Measurements from ENCODE around the gene ITPK1. TPM values are rescaled to one million over a fixed set of nuclear protein-coding genes. Genes with fewer than 3 reads are reported as not detected.

ITPK1 gene
- total RNA-seq, 2 donors from 2014 or later = 53.8 to 85.0 TPM

DNA sequence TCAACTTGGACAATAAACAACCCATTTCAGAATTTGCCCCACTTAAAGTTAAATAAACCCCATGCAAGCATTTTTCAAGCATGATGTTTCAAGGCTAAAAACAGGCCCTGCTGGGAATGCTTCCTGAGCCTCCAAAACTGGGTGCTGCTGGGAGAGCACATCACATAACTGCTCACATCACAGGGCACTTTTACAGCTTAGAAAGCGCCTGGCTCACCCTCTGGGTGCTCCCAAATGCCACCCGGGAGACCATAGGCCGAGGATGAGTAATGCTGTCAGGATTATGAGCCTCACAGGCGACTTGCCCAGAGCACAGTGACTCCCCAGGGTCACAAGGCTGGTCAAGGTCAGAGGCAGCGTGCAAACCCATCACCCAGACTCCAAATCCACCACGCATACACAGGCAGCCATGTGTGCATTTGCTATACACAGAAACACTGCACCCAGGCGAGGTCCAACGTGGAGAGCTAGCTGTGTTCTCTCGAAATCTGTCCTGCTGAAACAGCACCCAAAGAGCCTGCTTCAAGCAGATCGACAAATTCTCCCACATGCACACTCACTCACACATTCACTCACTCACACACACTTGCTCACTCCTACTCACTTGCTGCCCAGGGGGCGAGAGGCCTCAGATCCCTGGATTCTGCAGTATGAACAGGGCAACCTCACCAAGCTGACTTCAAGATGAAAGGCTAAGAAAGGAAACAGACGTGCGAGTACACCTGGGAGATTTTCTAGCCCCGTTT, 58.7 kb downstream of the ITPK1 start:
- peaks cover 19 to 33% of the 10 kb centered on the region in 2 donors for H3K4me1 ChIP-seq (ENCODE audit: control insufficient read depth in 1 of 2, low read depth in 2 of 2)
- no peak overlapping the region for H3K4me3 ChIP-seq
- ATAC-seq (ENCODE audit: insufficient number of reproducible peaks, low FRiP score, low read depth) (peak; percentile 80), DNase-seq (ENCODE audit: low spot score) (no peak)
- no peaks in the 10 kb centered on the region for H3K27me3 ChIP-seq (replicated peaks; ENCODE audit: insufficient read depth)
- H3K9me3 ChIP-seq = no peaks in the 10 kb centered on the region
- H3K27ac ChIP-seq = peak overlapping the region; percentile 72 to 74
- no peak for TF ChIP-seq CTCF (IDR thresholded peaks at IDR 0.05)
- no peaks in the 10 kb centered on the region for H3K36me3 ChIP-seq

GRCh38 chr14:93056166-93056839, 59.4 kb downstream of the ITPK1 start:
- Histone ChIP-seq H3K4me1 (ENCODE audit: control insufficient read depth in 1 of 2, low read depth in 2 of 2) (peaks cover 19 to 33% of the 10 kb centered on the region in 2 donors), H3K27me3 (replicated peaks; ENCODE audit: insufficient read depth) (no peaks in the 10 kb centered on the region), H3K4me3 (no peak overlapping the region), H3K27ac (peak overlapping the region; percentile 72 to 74), H3K36me3 (no peaks in the 10 kb centered on the region), H3K9me3 (no peaks in the 10 kb centered on the region)
- TF ChIP-seq CTCF (IDR thresholded peaks at IDR 0.05) = no peak
- ATAC-seq (ENCODE audit: insufficient number of reproducible peaks, low FRiP score, low read depth) (no peak), DNase-seq (ENCODE audit: low spot score) (no peak)

GRCh38 chr14:93055651-93056115, 60.0 kb downstream of the ITPK1 start:
- Histone ChIP-seq H3K27ac (peak overlapping the region; percentile 72 to 74), H3K9me3 (no peaks in the 10 kb centered on the region), H3K27me3 (replicated peaks; ENCODE audit: insufficient read depth) (no peaks in the 10 kb centered on the region), H3K4me3 (no peak overlapping the region), H3K4me1 (ENCODE audit: control insufficient read depth in 1 of 2, low read depth in 2 of 2) (peaks cover 19 to 37% of the 10 kb centered on the region in 2 donors), H3K36me3 (no peaks in the 10 kb centered on the region)
- no peak for TF ChIP-seq CTCF (IDR thresholded peaks at IDR 0.05)
- ATAC-seq (ENCODE audit: insufficient number of reproducible peaks, low FRiP score, low read depth) (no peak), DNase-seq (ENCODE audit: low spot score) (no peak)

- Histone ChIP-seq H3K4me3 (no peak overlapping the region), H3K27ac (no peak overlapping the region), H3K27me3 (replicated peaks; ENCODE audit: insufficient read depth) (no peaks in the 10 kb centered on the region), H3K9me3 (no peaks in the 10 kb centered on the region), H3K36me3 (no peaks in the 10 kb centered on the region), H3K4me1 (ENCODE audit: control insufficient read depth in 1 of 2, low read depth in 2 of 2) (peaks cover 26 to 43% of the 10 kb centered on the region in 2 donors)
- no peak for TF ChIP-seq CTCF (IDR thresholded peaks at IDR 0.05)
- no peak for DNase-seq (ENCODE audit: low spot score)
- ATAC-seq (ENCODE audit: insufficient number of reproducible peaks, low FRiP score, low read depth) = no peak
Observed at GRCh38 chr14:93054876-93055275, 60.8 kb downstream of the ITPK1 start.

GRCh38 chr14:93054006-93054405, 61.7 kb downstream of the ITPK1 start:
- no peak for TF ChIP-seq CTCF (IDR thresholded peaks at IDR 0.05)
- Histone ChIP-seq H3K27ac (no peak overlapping the region), H3K4me1 (ENCODE audit: control insufficient read depth in 1 of 2, low read depth in 2 of 2) (peaks cover 29 to 50% of the 10 kb centered on the region in 2 donors), H3K9me3 (no peaks in the 10 kb centered on the region), H3K4me3 (no peak overlapping the region), H3K36me3 (no peaks in the 10 kb centered on the region), H3K27me3 (replicated peaks; ENCODE audit: insufficient read depth) (no peaks in the 10 kb centered on the region)
- ATAC-seq (ENCODE audit: insufficient number of reproducible peaks, low FRiP score, low read depth) = no peak
- DNase-seq (ENCODE audit: low spot score) = no peak
